GM23338 (cell line): Measurements from ENCODE around the gene RIT1. TPM values are rescaled to one million over a fixed set of nuclear protein-coding genes. Genes with fewer than 3 reads are reported as not detected.

Experiments
- ATAC-seq: fragments of 200-7000 bp; cut with Tn5 transposase; 3 replicates; pipeline ENCODE4 v1.9.1; 2020
- DNase-seq: peaks from one replicate; pipeline ENCODE4 v3.0.0-alpha.2; 2015; ENCODE audit warnings: low spot score
- H2AFZ ChIP-seq: fragments of 200-600 bp; sonication (generic); 2 replicates; pipeline ENCODE4 v1.8.0; 2016; ENCODE audit warnings: antibody characterized with exemption, mild to moderate bottlenecking, moderate library complexity
- H3F3A ChIP-seq: fragments of 200-600 bp; sonication (generic); replicated peaks from 2 replicates; pipeline ENCODE4 v1.8.0; 2017; ENCODE audit warnings: antibody characterized with exemption, mixed run types, low read depth
- H3K27ac ChIP-seq: fragments of 200-600 bp; sonication (generic); 2 replicates; pipeline ENCODE4 v1.6.1; 2016; ENCODE audit warnings: low read depth
- H3K27me3 ChIP-seq: fragments of 200-600 bp; sonication (generic); 2 replicates; pipeline ENCODE4 v1.8.0; 2016; ENCODE audit warnings: mild to moderate bottlenecking, mixed run types, moderate library complexity; ENCODE audit not compliant: insufficient read depth
- H3K36me3 ChIP-seq: fragments of 200-600 bp; sonication (generic); 2 replicates; pipeline ENCODE4 v1.8.0; 2016; ENCODE audit warnings: mild to moderate bottlenecking; ENCODE audit not compliant: insufficient read depth
- H3K4me1 ChIP-seq: fragments of 200-600 bp; sonication (generic); 2 replicates; pipeline ENCODE4 v1.8.0; 2016; ENCODE audit warnings: mild to moderate bottlenecking, moderate library complexity; ENCODE audit not compliant: insufficient read depth
- H3K4me2 ChIP-seq: fragments of 200-600 bp; sonication (generic); 2 replicates; pipeline ENCODE4 v1.7.1; 2017; ENCODE audit warnings: mixed run types
- H3K4me3 ChIP-seq: fragments of 200-600 bp; sonication (generic); 2 replicates; pipeline ENCODE4 v1.6.1; 2016; ENCODE audit warnings: mixed run types
- H3K79me2 ChIP-seq: fragments of 200-600 bp; sonication (generic); replicated peaks from 2 replicates; pipeline ENCODE4 v1.8.0; 2017; ENCODE audit warnings: mild to moderate bottlenecking; ENCODE audit not compliant: insufficient read depth
- H3K9me2 ChIP-seq: fragments of 200-600 bp; sonication (generic); 2 replicates; pipeline ENCODE4 v1.8.0; 2017; ENCODE audit not compliant: insufficient read depth
- H4K20me1 ChIP-seq: fragments of 200-600 bp; sonication (generic); replicated peaks from 2 replicates; pipeline ENCODE4 v1.8.0; 2017; ENCODE audit warnings: mild to moderate bottlenecking; ENCODE audit not compliant: insufficient read depth
- H3K27ac Mint-ChIP-seq: 2 replicates; pipeline ENCODE4 v1.8.0; 2020; ENCODE audit warnings: inconsistent platforms, mild to moderate bottlenecking, moderate library complexity, mixed read lengths
- H3K27me3 Mint-ChIP-seq: 3 replicates; pipeline ENCODE4 v1.8.0; 2022; ENCODE audit warnings: low read depth, mild to moderate bottlenecking, moderate library complexity, mixed read lengths, inconsistent platforms; ENCODE audit not compliant: insufficient read depth, poor library complexity
- H3K36me3 Mint-ChIP-seq: 3 replicates; pipeline ENCODE4 v1.8.0; 2021; ENCODE audit warnings: low read depth, mild to moderate bottlenecking, inconsistent platforms, moderate library complexity, mixed read lengths
- H3K4me1 Mint-ChIP-seq: 3 replicates; pipeline ENCODE4 v1.8.0; 2020; ENCODE audit warnings: mild to moderate bottlenecking, inconsistent platforms, mixed read lengths
- H3K4me3 Mint-ChIP-seq: 3 replicates; pipeline ENCODE4 v1.8.0; 2021; ENCODE audit warnings: moderate library complexity, mild to moderate bottlenecking, inconsistent platforms, mixed read lengths
- H3K9me3 Mint-ChIP-seq: 3 replicates; pipeline ENCODE4 v1.8.0; 2020; ENCODE audit warnings: moderate library complexity, mild to moderate bottlenecking, inconsistent platforms, mixed read lengths
- CREB1 ChIP-seq: fragments of 250-450 bp; sonication (Bioruptor Pico); IDR thresholded peaks from 2 replicates; pipeline ENCODE4 v1.5.0; 2020; ENCODE audit warnings: low read depth, mild to moderate bottlenecking, moderate library complexity
- EZH2 ChIP-seq: fragments of 200-600 bp; sonication (generic); IDR thresholded peaks from one replicate; pipeline ENCODE4 v1.8.0; 2017; ENCODE audit warnings: antibody characterized with exemption, mild to moderate bottlenecking, low read depth; ENCODE audit not compliant: unreplicated experiment
- EZH2phosphoT487 ChIP-seq: fragments of 200-600 bp; sonication (generic); IDR thresholded peaks from one replicate; pipeline ENCODE4 v1.8.1; 2018; ENCODE audit warnings: antibody characterized with exemption; ENCODE audit not compliant: unreplicated experiment
- JUNB ChIP-seq: IDR thresholded peaks from one replicate; pipeline ENCODE4 v1.6.1; 2016; ENCODE audit warnings: antibody characterized with exemption; ENCODE audit not compliant: unreplicated experiment
- NANOG ChIP-seq: IDR thresholded peaks from 2 replicates; pipeline ENCODE4 v1.6.1; 2016; ENCODE audit warnings: antibody characterized with exemption, borderline replicate concordance
- POLR2AphosphoS5 ChIP-seq: IDR thresholded peaks from 2 replicates; pipeline ENCODE4 v1.6.1; 2016; ENCODE audit warnings: antibody characterized with exemption, low read depth
- STAT1 ChIP-seq: IDR thresholded peaks from one replicate; pipeline ENCODE4 v1.6.1; 2016; ENCODE audit warnings: antibody characterized with exemption; ENCODE audit not compliant: unreplicated experiment
- ZNF114 ChIP-seq: fragments of 250-450 bp; sonication (Bioruptor Pico); IDR thresholded peaks from 2 replicates; pipeline ENCODE4 v1.5.0; 2020; ENCODE audit warnings: mild to moderate bottlenecking, moderate library complexity
- ZNF331 ChIP-seq: fragments of 250-450 bp; sonication (Bioruptor Pico); IDR thresholded peaks from 2 replicates; pipeline ENCODE4 v1.5.0; 2020; ENCODE audit warnings: low read depth, mild to moderate bottlenecking, moderate library complexity
- ZNF462 ChIP-seq: fragments of 250-450 bp; sonication (Bioruptor Pico); IDR thresholded peaks from 2 replicates; pipeline ENCODE4 v1.5.0; 2020; ENCODE audit warnings: mild to moderate bottlenecking, moderate library complexity
- polyA plus RNA-seq: library from polyadenylated mRNA; unstranded; fragments of >200 nt; fragmentation: Nextera tagmentation; extraction: Ambion mirVana; gene quantifications from 2 replicates; pipeline ENCODE4 v1.2.1, GENCODE V29; 2016
- total RNA-seq: library from RNA; depleted of rRNA; stranded (reverse); fragments of >200 nt; shearing (Covaris generic); gene quantifications from 2 replicates; pipeline ENCODE4 v1.2.3, GENCODE V29; 2014
- TF ChIP-seq, protein P1 (sequence below): IDR thresholded peaks from one replicate; pipeline ENCODE4 v1.6.1; 2018; ENCODE audit warnings: antibody characterized with exemption; ENCODE audit not compliant: unreplicated experiment
- TF ChIP-seq, protein P2 (sequence below): IDR thresholded peaks from 2 replicates; pipeline ENCODE4 v1.6.1; 2016; ENCODE audit warnings: antibody characterized with exemption
- TF ChIP-seq, protein P3 (sequence below), 2 experiments: fragments of 200-600 bp in 1 of 2; sonication (generic) in 1 of 2; conservative IDR thresholded peaks; 2 replicates each; pipeline versions ENCODE4 v1.5.1 to v1.6.1; 2016 to 2017; ENCODE audit warnings: antibody characterized with exemption in 2 of 2, low read depth in 2 of 2, mild to moderate bottlenecking in 2 of 2, moderate library complexity in 1 of 2

RIT1 gene
- total and polyA plus RNA-seq, 2 experiments from 2014 or later = 21.5 to 24.4 TPM

DNA sequence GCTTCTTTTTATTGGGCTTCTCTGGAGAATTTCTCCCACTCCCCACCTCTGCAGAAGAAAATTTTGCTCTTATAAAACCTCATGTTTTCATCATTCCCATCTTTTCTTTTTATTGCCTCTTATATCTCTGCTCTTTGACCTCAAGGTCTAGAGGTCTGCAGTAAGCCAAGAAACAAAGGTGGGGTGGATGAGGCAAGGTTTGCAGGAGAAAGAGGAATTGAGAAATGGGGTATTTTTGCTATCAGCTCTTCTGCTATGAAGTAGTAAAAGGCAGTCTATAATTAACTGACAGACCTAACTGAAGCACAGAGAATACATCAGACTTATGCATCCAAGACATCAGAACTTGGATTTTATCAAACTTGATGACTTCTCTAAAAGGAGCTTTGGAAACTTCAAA, 28.9 kb downstream of the RIT1 start:
- Mint-ChIP-seq H3K27me3 (peaks cover 6% of the 10 kb centered on the region), H3K27ac (no peak overlapping the region), H3K36me3 (no peaks in the 10 kb centered on the region), H3K9me3 (no peaks in the 10 kb centered on the region), H3K4me3 (no peak overlapping the region), H3K4me1 (peaks cover 8% of the 10 kb centered on the region)
- Histone ChIP-seq H3K36me3 (no peaks in the 10 kb centered on the region; the same call in 1 of the 2 replicates), H3K27ac (no peak overlapping the region), H3F3A (no peaks in the 10 kb centered on the region), H3K4me2 (no peak overlapping the region), H3K9me2 (no peaks in the 10 kb centered on the region), H3K79me2 (no peaks in the 10 kb centered on the region), H3K27me3 (no peaks in the 10 kb centered on the region), H2AFZ (no peak overlapping the region), H3K4me1 (0 out of 2 replicates have a peak, but pooled peaks cover 3% of the 10 kb centered on the region), H4K20me1 (no peaks in the 10 kb centered on the region), H3K4me3 (no peak overlapping the region)
- no peak for DNase-seq
- ATAC-seq = no peak
- TF ChIP-seq ZNF114 (CRISPR knock-in tag) (no peak), EZH2phosphoT487 (no peak), NANOG (no peak), STAT1 (no peak), CREB1 (no peak), EZH2 (no peak), ZNF462 (CRISPR knock-in tag) (no peak), JUNB (no peak), POLR2AphosphoS5 (no peak), ZNF331 (CRISPR knock-in tag) (no peak)
- TF ChIP-seq, protein P1, sequence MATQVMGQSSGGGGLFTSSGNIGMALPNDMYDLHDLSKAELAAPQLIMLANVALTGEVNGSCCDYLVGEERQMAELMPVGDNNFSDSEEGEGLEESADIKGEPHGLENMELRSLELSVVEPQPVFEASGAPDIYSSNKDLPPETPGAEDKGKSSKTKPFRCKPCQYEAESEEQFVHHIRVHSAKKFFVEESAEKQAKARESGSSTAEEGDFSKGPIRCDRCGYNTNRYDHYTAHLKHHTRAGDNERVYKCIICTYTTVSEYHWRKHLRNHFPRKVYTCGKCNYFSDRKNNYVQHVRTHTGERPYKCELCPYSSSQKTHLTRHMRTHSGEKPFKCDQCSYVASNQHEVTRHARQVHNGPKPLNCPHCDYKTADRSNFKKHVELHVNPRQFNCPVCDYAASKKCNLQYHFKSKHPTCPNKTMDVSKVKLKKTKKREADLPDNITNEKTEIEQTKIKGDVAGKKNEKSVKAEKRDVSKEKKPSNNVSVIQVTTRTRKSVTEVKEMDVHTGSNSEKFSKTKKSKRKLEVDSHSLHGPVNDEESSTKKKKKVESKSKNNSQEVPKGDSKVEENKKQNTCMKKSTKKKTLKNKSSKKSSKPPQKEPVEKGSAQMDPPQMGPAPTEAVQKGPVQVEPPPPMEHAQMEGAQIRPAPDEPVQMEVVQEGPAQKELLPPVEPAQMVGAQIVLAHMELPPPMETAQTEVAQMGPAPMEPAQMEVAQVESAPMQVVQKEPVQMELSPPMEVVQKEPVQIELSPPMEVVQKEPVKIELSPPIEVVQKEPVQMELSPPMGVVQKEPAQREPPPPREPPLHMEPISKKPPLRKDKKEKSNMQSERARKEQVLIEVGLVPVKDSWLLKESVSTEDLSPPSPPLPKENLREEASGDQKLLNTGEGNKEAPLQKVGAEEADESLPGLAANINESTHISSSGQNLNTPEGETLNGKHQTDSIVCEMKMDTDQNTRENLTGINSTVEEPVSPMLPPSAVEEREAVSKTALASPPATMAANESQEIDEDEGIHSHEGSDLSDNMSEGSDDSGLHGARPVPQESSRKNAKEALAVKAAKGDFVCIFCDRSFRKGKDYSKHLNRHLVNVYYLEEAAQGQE = no peak
- TF ChIP-seq, protein P2, sequence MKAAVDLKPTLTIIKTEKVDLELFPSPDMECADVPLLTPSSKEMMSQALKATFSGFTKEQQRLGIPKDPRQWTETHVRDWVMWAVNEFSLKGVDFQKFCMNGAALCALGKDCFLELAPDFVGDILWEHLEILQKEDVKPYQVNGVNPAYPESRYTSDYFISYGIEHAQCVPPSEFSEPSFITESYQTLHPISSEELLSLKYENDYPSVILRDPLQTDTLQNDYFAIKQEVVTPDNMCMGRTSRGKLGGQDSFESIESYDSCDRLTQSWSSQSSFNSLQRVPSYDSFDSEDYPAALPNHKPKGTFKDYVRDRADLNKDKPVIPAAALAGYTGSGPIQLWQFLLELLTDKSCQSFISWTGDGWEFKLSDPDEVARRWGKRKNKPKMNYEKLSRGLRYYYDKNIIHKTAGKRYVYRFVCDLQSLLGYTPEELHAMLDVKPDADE = no peak
- TF ChIP-seq, protein P3, sequence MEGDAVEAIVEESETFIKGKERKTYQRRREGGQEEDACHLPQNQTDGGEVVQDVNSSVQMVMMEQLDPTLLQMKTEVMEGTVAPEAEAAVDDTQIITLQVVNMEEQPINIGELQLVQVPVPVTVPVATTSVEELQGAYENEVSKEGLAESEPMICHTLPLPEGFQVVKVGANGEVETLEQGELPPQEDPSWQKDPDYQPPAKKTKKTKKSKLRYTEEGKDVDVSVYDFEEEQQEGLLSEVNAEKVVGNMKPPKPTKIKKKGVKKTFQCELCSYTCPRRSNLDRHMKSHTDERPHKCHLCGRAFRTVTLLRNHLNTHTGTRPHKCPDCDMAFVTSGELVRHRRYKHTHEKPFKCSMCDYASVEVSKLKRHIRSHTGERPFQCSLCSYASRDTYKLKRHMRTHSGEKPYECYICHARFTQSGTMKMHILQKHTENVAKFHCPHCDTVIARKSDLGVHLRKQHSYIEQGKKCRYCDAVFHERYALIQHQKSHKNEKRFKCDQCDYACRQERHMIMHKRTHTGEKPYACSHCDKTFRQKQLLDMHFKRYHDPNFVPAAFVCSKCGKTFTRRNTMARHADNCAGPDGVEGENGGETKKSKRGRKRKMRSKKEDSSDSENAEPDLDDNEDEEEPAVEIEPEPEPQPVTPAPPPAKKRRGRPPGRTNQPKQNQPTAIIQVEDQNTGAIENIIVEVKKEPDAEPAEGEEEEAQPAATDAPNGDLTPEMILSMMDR (conservative IDR thresholded peaks at IDR 0.05; ENCODE audit: low read depth in 2 of 2) = no peak
